Panc1 (cell line): ENCODE measurements around the gene DLG2. TPM values are rescaled to one million over a fixed set of nuclear protein-coding genes. Genes with fewer than 3 reads are reported as not detected.
A peak's percentile ranks its signal among the peaks of the same experiment; 100 is the strongest.
"Not testable (repeated sequence)": the region's sequence is repeated elsewhere in the genome, so short reads cannot be mapped to it uniquely, and the experiment has no call there.

Experiments
- ATAC-seq: fragments of 200-7000 bp; cut with Tn5 transposase; 2 replicates; pipeline ENCODE4 v1.9.1; 2020; ENCODE audit warnings: mild to moderate bottlenecking, moderate library complexity
- BruUV-seq: library from RNA; stranded (reverse); fragments of 400-500 nt; replicated peaks from 2 replicates; lab custom pipeline; 2021; lab: Mats Ljungman, UMichigan
- CTCF ChIA-PET: fragments of 300-600 bp; sonication (Branson Sonifier 250); formaldehyde crosslinking; loops from one replicate; lab custom pipeline; 2022; ENCODE audit warnings: antibody characterized with exemption; lab: Charles Lee
- POLR2A ChIA-PET: fragments of 300-600 bp; sonication (Branson Sonifier 250); formaldehyde crosslinking; loops from one replicate; lab custom pipeline; 2022; ENCODE audit warnings: antibody characterized with exemption; lab: Charles Lee
- DNase-seq: peaks from one replicate; pipeline ENCODE4 v3.0.0-alpha.2; 2010; ENCODE audit warnings: low read depth, low spot score
- H3K27ac ChIP-seq: 2 replicates; pipeline ENCODE4 v1.5.1; 2011; ENCODE audit warnings: mild to moderate bottlenecking, low read length, inconsistent platforms
- H3K27me3 ChIP-seq: fragments of 200-500 bp; sonication (Bioruptor generic); 2 replicates; pipeline ENCODE4 v1.6.0; 2014; ENCODE audit warnings: low read length, inconsistent platforms; ENCODE audit not compliant: control insufficient read depth, insufficient read depth
- H3K36me3 ChIP-seq: fragments of 200-500 bp; sonication (Bioruptor generic); 2 replicates; pipeline ENCODE4 v1.5.1; 2014; ENCODE audit warnings: inconsistent platforms, mild to moderate bottlenecking, low read length, moderate library complexity; ENCODE audit not compliant: control insufficient read depth, insufficient read depth
- H3K4me1 ChIP-seq: 2 replicates; pipeline ENCODE4 v1.5.1; 2011; ENCODE audit warnings: inconsistent platforms, mild to moderate bottlenecking, low read length, moderate library complexity; ENCODE audit not compliant: control insufficient read depth, insufficient read depth
- H3K4me3 ChIP-seq, 2 experiments: 2 replicates each; pipeline ENCODE4 v1.5.1; 2011 to 2012; ENCODE audit warnings: low read depth in 2 of 2, low read length in 2 of 2, mild to moderate bottlenecking in 2 of 2, inconsistent platforms in 1 of 2, moderate library complexity in 1 of 2
- H3K9me3 ChIP-seq: fragments of 200-500 bp; sonication (Bioruptor generic); 2 replicates; pipeline ENCODE4 v1.5.1; 2014; ENCODE audit warnings: low read depth, mild to moderate bottlenecking, inconsistent platforms, low read length, moderate library complexity; ENCODE audit not compliant: control insufficient read depth, insufficient read depth
- POLR2AphosphoS5 ChIP-seq: IDR thresholded peaks from 2 replicates; pipeline ENCODE4 v1.6.1; 2012; ENCODE audit warnings: mild to moderate bottlenecking, low read depth, low read length, moderate library complexity
- SIN3A ChIP-seq: IDR thresholded peaks from 2 replicates; pipeline ENCODE4 v1.6.1; 2012; ENCODE audit warnings: low read depth, mild to moderate bottlenecking, low read length, moderate library complexity, borderline replicate concordance; ENCODE audit not compliant: insufficient read depth
- TCF7L2 ChIP-seq: IDR thresholded peaks from 2 replicates; pipeline ENCODE4 v1.6.1; 2011; ENCODE audit warnings: mild to moderate bottlenecking, low read depth, low read length, inconsistent platforms
- in situ Hi-C: cut with HindIII; loops from 2 replicates; pipeline ENCODE4 v1.10.0; 2016; ENCODE audit warnings: low sequenced_read_pairs, low pct_unique_long_range_greater_than_20kb
- intact Hi-C: fragments of 100-400 bp; cut with micrococcal nuclease; formaldehyde crosslinking; loops from one replicate; pipeline ENCODE4 v1.10.0; 2022; ENCODE audit not compliant: unreplicated experiment
- total RNA-seq: library from RNA; stranded (reverse); gene quantifications from one replicate; pipeline ENCODE4 v1.2.1, GENCODE V29; 2021; ENCODE audit not compliant: unreplicated experiment
- TF ChIP-seq, protein P1 (sequence below), 2 experiments: IDR thresholded peaks; 2 replicates each; pipeline ENCODE4 v1.6.1; 2011 to 2012; ENCODE audit warnings: low read depth in 2 of 2, control low read depth in 1 of 2, low read length in 1 of 2, mild to moderate bottlenecking in 1 of 2, moderate library complexity in 1 of 2; ENCODE audit not compliant: insufficient read depth in 1 of 2
- TF ChIP-seq, protein P2 (sequence below): fragments of 450-650 bp; IDR thresholded peaks from 2 replicates; pipeline ENCODE4 v1.5.1; 2017; ENCODE audit warnings: mild to moderate bottlenecking

DLG2 gene
- total RNA-seq, 1 experiment from 2014 or later: 4.2 TPM

DNA sequence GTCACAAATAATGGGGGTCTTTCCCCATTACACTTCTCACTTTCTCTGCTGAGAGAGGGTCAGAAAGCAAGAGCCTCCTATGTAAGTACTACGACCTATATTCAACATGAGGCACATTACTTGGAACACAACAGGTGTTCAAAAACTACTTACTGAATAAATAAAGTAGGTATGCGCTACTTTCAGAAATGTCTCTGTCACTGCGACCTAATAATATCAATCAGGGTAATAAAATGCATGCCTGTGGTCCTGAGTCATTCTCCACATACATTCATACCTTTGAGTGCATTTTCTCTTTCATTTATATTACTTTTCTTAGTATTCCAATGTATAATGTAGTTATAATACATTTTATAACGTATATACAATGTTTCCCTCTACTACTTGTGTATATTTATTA, 838.9 kb downstream of the DLG2 start:
- Histone ChIP-seq H3K9me3 (no peaks in the 10 kb centered on the region), H3K27ac (no peak overlapping the region), H3K36me3 (no peaks in the 10 kb centered on the region), H3K4me3 (no peak overlapping the region), H3K4me1 (no peaks in the 10 kb centered on the region), H3K27me3 (no peaks in the 10 kb centered on the region)
- DNase-seq (no peak), ATAC-seq (no peak)
- in situ Hi-C loops: no loop called here
- ChIA-PET CTCF (no interaction called here), POLR2A (interaction anchor here (0.6 kb wide), 1 partner anchor 20 kb away, joined by 3 read pairs; no protein-coding TSS in a partner anchor)
- TF ChIP-seq POLR2AphosphoS5: no peak
- TF ChIP-seq TCF7L2: no peak
- TF ChIP-seq SIN3A: no peak
- TF ChIP-seq, protein P1, sequence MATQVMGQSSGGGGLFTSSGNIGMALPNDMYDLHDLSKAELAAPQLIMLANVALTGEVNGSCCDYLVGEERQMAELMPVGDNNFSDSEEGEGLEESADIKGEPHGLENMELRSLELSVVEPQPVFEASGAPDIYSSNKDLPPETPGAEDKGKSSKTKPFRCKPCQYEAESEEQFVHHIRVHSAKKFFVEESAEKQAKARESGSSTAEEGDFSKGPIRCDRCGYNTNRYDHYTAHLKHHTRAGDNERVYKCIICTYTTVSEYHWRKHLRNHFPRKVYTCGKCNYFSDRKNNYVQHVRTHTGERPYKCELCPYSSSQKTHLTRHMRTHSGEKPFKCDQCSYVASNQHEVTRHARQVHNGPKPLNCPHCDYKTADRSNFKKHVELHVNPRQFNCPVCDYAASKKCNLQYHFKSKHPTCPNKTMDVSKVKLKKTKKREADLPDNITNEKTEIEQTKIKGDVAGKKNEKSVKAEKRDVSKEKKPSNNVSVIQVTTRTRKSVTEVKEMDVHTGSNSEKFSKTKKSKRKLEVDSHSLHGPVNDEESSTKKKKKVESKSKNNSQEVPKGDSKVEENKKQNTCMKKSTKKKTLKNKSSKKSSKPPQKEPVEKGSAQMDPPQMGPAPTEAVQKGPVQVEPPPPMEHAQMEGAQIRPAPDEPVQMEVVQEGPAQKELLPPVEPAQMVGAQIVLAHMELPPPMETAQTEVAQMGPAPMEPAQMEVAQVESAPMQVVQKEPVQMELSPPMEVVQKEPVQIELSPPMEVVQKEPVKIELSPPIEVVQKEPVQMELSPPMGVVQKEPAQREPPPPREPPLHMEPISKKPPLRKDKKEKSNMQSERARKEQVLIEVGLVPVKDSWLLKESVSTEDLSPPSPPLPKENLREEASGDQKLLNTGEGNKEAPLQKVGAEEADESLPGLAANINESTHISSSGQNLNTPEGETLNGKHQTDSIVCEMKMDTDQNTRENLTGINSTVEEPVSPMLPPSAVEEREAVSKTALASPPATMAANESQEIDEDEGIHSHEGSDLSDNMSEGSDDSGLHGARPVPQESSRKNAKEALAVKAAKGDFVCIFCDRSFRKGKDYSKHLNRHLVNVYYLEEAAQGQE (IDR thresholded peaks at IDR 0.05; ENCODE audit: insufficient read depth in 1 of 2, low read depth in 2 of 2, low read length in 1 of 2): no peak
- TF ChIP-seq, protein P2, sequence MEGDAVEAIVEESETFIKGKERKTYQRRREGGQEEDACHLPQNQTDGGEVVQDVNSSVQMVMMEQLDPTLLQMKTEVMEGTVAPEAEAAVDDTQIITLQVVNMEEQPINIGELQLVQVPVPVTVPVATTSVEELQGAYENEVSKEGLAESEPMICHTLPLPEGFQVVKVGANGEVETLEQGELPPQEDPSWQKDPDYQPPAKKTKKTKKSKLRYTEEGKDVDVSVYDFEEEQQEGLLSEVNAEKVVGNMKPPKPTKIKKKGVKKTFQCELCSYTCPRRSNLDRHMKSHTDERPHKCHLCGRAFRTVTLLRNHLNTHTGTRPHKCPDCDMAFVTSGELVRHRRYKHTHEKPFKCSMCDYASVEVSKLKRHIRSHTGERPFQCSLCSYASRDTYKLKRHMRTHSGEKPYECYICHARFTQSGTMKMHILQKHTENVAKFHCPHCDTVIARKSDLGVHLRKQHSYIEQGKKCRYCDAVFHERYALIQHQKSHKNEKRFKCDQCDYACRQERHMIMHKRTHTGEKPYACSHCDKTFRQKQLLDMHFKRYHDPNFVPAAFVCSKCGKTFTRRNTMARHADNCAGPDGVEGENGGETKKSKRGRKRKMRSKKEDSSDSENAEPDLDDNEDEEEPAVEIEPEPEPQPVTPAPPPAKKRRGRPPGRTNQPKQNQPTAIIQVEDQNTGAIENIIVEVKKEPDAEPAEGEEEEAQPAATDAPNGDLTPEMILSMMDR: no peak
- intact Hi-C loops: no loop called here
- BruUV-seq: no TSS peak

DNA sequence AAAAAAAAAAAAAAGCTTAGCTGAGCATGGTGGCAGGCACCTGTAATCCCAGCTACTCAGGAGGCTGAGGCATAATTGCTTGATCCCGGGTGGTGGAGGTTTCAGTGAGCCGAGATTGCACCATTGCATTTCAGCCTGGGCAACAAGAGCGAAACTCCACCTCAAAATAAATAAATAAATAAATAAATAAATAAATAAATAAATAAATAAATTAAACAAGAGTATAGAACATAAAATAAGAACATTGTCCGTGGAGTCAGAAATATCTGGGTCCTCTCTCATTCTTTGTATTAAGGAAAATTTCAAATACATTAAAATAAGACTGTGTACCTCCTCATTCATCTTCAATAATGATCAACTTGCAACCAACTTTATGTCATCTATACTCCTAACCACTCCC, 843.0 kb downstream of the DLG2 start:
- H3K4me1 ChIP-seq, H3K4me3 ChIP-seq, H3K27ac ChIP-seq, H3K36me3 ChIP-seq, DNase-seq, ATAC-seq, BruUV-seq, H3K9me3 ChIP-seq, H3K27me3 ChIP-seq, CTCF ChIA-PET, in situ Hi-C loops, intact Hi-C loops, POLR2A ChIA-PET: not testable (repeated sequence)

DNA sequence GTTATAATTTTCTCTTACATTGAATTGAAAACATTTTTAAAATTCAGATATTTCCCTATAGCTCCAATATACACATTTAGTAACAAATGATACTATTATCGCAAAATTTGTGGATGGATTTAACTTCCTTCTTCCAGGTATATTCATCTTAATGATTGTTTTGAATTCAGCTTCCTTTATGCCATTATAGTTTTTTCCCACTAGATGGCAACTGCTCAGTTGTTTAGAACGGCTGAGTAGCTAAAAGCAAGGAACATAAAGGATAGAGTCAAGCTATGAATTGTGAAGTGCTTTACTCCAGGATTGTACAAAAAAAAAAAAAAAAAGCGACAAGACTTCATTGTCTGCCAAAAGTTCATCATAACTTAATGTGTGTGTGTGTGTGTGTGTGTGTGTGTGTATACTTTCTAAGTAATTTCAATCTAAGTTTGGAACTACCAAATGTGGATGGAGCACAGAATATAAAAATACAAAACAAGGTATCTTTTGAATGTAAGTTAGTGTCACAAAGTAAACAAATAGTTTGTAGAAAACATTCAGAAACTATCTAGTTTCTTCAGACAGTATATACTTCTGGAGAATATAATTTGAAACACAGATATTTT, 846.4 kb downstream of the DLG2 start:
- TF ChIP-seq, protein P2: peak; percentile 62; the same call in 1 of the 2 replicates
- no peak for TF ChIP-seq SIN3A
- no peaks in the 10 kb centered on the region for H3K4me1 ChIP-seq
- DNase-seq (peak; percentile 5), ATAC-seq (0 out of 2 replicates have a peak, but pooled peaks have one; percentile 65)
- POLR2A ChIA-PET: no interaction called here
- BruUV-seq: no TSS peak
- in situ Hi-C loops (no loop called here), intact Hi-C loops (loop anchor here (1.0 kb wide), 1 partner anchor 811 kb away; no protein-coding TSS in a partner anchor)
- H3K4me3 ChIP-seq: no peak overlapping the region
- H3K27ac ChIP-seq: no peak overlapping the region
- H3K9me3 ChIP-seq: no peaks in the 10 kb centered on the region
- H3K27me3 ChIP-seq: no peaks in the 10 kb centered on the region
- H3K36me3 ChIP-seq: no peaks in the 10 kb centered on the region
- CTCF ChIA-PET: interaction anchor here (0.6 to 1.0 kb wide), 6 partner anchors 10 to 1012 kb away, joined by 3 to 5 read pairs (median 4); no protein-coding TSS in a partner anchor
